Measurements from ENCODE around the gene ARHGAP15.

ARHGAP15 gene

DNA sequence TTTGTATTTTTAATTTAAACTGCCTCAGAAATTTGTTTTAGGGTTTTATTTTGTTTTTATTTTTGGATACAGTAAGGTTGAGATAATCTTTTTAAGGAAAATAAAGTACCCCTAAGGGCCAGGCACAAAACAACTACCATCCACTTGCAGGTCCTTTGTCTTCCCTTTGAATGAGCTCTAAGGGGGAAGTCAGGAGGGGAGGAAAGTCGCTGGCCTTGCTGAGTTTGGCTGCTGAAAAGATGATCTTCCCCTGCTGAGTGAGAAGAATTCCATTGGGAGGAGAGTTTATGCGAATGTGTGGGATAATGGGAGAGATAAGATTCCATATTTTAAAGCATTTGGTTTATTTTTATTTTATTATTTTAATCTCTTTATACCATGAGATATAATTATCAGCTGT is 100.7 kb downstream of the ARHGAP15 start:
- no peak for DNase-seq

DNA sequence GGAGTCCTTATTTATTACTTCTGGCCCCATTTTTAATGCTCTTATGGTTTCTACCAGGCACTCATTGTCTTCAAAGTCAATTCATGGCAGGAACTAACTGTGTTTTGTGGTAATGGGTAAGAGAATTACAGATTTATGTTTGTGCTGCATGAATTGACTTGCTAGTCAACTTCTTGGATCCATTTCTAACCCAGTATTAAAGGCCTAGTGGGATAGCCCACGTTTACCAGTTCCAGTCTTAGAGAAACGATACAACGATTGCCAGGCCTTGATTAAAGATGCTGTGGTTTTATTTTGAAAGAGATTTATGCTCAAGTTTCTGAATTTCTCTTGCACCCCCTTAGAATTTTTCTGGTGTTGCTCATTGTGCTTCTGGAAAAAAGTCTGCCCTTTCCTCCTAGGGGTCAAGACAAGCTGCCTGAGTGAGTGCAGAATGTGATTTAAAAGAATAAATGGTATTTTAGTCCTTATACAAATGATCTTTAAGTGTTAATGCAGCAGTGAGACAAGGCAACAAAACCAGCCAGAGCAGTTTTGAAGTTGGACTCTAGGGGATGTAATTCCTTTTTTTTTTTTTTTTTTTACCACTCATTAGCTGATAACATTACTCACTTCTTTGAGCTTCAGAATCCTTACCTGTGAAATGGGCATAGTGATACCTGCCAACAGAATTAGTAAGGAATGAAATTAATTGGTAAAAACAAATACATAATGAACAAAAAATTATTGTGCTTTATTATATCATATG is 101.5 kb downstream of the ARHGAP15 start:
- DNase-seq: no peak

DNA sequence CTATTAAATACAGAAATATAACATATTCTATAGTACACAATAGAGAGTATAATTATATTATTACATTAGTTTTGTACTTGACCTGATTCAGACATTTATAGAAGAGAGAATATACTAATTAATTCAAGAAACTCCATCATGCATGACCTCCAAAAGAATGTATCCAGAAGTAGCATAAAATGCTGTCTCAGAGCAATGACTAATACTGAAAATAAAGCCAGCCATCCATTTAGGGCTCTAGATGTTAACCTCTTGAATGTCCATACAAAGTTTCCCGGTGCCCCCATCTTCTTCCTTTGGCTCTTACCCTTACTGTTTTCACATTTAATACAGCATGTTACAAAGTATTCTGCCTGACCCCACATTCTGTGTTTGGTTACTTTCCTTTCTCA is 102.0 kb downstream of the ARHGAP15 start:
- DNase-seq: no peak

- no peak for DNase-seq
Measured at GRCh38 chr2:143237146-143237777, 108.0 kb downstream of the ARHGAP15 start.

DNA sequence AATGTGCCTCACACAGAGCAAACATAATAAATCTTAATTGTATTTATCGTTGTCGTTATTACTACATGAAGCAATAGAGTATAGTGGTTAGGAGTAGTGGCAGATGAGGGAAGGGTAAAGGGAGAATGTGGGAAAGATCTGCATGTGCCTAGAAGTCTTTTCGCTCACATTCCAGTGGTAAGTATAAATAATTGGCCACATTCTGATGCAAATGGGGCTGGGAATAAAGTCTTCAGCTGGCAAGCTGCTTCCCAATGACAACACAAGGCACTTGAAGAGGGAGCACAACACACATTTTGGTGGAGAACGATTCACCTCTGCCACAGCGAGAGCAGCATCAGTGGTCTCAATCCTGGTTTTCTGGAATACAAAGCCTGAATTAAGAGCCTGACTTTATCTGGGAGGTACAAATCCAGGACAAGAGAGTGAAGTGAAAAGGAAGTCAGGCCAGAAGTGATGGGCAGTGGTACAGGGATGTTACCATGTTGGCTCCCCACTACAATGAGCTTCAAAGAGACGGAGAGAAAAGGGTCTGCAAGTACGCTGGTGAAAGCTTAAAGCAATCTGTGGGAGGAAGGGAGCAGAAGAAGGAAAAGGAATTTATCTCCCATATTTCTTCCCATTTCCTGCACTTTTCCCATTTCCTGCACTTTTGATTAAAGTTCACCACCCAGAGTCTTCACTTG is 112.3 kb downstream of the ARHGAP15 start:
- no peak for DNase-seq

GRCh38 chr2:143246246-143246645 is 117.0 kb downstream of the ARHGAP15 start:
- no peak for DNase-seq

DNA sequence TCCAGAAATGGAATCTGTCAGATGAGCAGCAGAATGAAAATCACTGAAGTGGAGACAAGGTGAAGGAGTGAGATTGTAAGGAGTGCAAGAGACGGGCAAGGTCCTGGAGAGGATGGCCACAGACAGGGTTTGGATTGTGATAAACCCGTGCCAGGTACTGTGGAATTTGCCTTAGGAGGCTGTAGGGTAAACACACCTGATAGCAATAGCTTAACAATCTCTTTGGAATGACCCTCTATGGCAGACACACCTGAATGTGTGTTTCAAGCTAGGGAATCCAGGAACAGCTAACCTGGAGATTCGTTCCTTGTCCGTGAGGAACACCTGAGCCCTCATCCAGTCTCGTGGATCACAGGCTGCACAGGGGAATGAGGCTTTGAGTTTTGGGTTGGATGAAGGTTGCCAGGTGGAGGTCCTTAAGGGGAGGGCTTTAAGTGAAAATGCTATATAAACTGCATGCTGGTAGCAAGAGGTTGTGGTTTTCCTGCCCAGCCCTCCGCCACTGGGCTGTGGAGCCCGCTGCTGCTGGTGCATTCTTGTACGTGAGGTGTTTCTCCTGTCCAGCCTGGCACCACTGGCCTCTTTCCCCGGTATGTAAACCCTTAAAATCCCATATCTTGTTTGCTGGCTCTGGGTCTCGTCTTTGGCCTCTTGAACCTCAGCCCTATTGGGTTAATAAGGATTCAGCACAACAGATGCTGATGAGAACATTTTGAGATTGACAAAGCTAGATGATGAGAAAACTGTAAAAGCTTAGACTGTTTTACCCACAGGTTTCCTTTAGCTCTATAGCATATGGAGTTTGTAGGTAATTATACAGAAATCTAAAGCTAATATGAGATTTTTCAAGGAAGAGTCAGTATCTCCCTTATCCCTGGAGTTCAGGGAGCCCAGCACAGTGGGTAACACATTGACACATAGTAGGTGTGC is 117.9 kb downstream of the ARHGAP15 start:
- no peak for DNase-seq

GRCh38 chr2:143248631-143249030 is 119.4 kb downstream of the ARHGAP15 start:
- DNase-seq: no peak

DNA sequence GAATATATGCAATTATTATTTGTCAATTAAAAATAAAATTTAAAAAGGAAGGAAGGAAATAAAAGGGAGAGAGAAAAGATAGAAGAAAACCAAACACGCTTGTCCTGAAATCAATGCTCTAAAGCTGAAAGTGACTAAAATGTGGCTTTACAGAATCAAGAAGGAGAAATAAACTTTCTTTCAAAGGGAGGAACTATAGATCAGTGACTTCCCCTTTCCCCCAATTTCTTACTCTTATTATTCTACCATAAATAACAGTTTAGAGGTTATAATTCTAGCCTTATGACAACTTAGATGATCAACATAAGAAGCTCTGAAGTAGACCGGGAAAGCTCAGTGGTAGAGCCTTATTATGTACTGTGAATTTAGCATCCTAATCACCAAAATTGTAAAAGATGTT is 122.5 kb downstream of the ARHGAP15 start:
- DNase-seq: no peak

- DNase-seq: peak; percentile 46
Measured at GRCh38 chr2:143252138-143252907, 123.1 kb downstream of the ARHGAP15 start.

GRCh38 chr2:143254110-143254509 is 124.9 kb downstream of the ARHGAP15 start:
- peak; percentile 49 for DNase-seq

DNA sequence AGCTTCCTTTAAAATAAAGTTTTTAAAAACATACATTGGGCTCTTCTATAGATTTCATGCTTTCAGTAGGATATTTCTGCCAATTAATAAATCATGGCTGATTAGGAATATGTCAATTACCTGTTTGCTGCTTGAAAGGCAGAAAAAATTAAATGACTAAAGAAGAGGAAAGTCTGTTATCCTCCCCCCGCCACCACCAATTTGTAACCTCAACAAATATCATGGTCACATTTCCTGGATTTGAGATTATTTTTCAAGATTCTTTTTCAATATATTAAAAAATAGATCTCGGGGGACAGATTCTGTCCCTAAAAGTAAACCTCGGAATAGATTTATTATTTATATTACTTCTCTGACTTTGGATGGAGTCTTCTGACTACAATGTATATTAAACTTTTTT is 125.9 kb downstream of the ARHGAP15 start:
- DNase-seq: no peak

- DNase-seq: peak; percentile 74
Measured at GRCh38 chr2:143255899-143256298, 126.7 kb downstream of the ARHGAP15 start.

DNA sequence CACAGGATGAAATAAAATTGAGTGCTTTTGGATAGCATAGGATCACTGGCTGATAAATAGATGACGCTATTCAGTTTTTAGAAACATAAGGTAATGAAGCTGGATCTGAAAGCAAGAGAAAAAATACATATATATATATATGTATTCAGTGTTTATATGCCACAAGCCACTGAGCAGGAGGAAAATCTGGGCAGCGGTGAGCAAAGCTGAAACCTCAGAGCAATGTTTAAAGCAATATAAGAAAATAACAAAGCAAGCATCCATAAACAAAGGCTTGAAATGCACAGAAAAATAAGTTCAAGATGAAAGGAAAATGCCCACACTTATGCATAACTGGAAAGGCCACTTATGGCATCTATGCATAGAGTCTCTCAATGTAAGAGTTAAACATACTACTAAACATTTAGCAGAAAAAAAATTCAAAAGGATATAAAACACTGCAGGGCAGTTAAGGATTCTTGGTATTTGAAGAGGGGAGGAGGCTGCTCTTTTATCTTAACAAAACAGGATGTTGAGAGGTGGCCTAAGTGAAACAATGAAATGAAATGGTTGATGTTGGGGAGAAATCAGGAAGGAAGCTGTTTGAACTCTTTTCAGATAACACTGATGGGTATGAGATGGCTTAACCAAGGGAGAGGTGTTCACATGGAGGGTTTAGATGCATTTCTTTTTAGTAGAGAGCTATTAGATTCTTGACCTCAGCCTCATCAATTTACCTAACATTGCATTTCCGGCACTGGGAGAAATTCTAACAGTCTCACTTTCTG is 129.1 kb downstream of the ARHGAP15 start:
- peak; percentile 71 for DNase-seq

DNA sequence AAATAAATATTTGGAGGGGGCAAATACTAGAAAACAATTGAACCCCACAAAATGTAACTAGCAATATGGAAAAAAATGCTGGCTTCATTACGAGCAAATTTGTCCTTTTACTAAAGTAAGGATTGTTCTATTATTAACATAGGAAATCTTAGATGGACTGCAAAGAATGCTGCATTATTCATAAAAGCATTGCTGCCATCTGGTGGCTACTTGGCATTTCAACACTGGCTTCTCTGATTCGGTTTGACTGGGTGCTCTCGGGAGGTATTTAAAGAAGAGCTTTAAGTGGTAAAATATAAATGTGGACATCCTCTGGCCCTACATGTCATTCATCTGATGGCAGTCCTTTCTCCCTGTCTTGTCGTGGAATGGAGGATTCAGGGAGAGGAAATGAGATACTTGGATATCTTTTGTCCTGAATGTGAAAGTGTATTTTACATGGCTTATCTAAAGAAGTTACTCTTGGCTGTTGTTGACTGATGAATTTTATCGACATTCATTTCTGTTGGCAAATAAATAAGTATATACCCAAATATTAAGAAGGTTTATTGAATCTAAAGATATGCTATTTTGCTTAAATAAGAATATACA is 130.2 kb downstream of the ARHGAP15 start:
- DNase-seq: peak; percentile 84

- DNase-seq: peak; percentile 79
Measured at GRCh38 chr2:143261986-143262385, 132.8 kb downstream of the ARHGAP15 start.

DNA sequence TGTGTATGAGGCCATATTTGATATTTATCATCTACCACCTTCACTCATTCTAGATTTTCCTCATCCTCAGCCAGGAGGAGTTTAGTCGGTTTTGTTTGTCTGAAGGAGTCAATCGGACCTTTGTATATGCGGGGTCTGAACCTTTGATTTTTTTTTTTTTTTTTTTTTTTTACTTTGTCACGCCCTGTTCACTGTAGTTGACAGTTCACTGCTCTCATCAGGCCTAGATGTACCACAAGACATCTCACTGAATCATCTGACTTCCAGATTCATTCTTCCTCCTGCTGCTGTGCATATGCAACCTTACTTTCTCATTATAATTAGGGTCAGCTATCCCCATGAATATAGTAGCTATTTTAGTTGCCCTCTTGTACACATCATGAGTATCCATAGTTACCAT is 133.2 kb downstream of the ARHGAP15 start:
- DNase-seq: no peak

GRCh38 chr2:143263066-143263625 is 133.9 kb downstream of the ARHGAP15 start:
- DNase-seq: no peak

DNA sequence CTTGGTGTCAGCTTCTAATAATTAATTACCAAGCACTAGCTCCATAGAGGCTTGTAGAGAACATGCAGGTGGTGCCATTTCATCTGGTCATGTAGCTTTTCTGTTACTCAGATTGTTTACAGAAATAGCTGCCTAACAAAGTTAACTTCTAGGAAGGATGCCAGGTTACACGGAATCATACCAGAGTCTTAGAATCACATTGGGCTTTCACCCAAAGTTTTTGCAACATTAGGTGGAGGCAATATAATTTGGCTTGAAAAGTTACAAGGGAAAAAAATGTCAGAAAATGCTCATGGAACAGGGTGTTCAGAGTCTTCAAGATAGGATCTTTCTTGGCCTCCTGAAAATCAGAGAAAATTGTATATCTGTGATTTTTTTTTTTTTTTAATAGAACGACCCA is 135.6 kb downstream of the ARHGAP15 start:
- no peak for DNase-seq

GRCh38 chr2:143279672-143280071 is 150.5 kb downstream of the ARHGAP15 start:
- DNase-seq: no peak
